Measurements from ENCODE around the gene SLC7A11.

DNA sequence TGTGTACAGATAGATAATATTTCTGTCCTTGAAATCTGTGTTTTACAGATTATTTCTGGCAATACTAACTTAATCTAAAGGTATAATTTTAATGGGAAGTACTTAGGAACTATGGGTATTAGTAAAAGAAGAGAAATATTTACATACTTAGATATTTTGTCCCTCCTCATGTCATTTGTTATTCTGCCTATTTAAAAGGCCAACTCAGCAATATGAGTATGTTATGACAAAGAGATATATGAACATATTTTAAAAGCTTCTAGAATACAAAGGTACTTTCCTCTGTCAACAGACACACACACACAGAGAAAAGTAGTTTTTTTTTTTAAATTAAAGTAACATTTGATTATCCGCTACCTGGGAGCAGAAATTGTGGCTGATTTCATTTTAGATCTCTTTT, 7.9 kb downstream of the SLC7A11 start:
- TF ChIP-seq, protein P1, sequence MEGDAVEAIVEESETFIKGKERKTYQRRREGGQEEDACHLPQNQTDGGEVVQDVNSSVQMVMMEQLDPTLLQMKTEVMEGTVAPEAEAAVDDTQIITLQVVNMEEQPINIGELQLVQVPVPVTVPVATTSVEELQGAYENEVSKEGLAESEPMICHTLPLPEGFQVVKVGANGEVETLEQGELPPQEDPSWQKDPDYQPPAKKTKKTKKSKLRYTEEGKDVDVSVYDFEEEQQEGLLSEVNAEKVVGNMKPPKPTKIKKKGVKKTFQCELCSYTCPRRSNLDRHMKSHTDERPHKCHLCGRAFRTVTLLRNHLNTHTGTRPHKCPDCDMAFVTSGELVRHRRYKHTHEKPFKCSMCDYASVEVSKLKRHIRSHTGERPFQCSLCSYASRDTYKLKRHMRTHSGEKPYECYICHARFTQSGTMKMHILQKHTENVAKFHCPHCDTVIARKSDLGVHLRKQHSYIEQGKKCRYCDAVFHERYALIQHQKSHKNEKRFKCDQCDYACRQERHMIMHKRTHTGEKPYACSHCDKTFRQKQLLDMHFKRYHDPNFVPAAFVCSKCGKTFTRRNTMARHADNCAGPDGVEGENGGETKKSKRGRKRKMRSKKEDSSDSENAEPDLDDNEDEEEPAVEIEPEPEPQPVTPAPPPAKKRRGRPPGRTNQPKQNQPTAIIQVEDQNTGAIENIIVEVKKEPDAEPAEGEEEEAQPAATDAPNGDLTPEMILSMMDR (conservative IDR thresholded peaks at IDR 0.05; ENCODE audit: low read depth in 2 of 2), result no peak
- no peak for TF ChIP-seq POLR2AphosphoS5 (IDR thresholded peaks at IDR 0.05; ENCODE audit: low read depth)
- no peak for TF ChIP-seq EZH2phosphoT487 (IDR thresholded peaks at IDR 0.05; ENCODE audit: unreplicated experiment)
- TF ChIP-seq JUNB (IDR thresholded peaks at IDR 0.05; ENCODE audit: unreplicated experiment), result no peak

Data from GM23338 (cell line).